Colon (tissue), 2 donors: ENCODE results near the gene ACTN4.

ENCODE experiments used
- FAIRE-seq: peaks from 2 replicates; lab custom pipeline; 2012; peaks lifted over from hg19 to GRCh38; lab: Jason Lieb, UNC
- donor health status: control.
- donor health status: control.

The ACTN4 gene

GRCh38 chr19:38678217-38678890 lies 30.9 kb downstream of the ACTN4 start:
- FAIRE-seq, result no peak

- no peak for FAIRE-seq
Observed at GRCh38 chr19:38678891-38679494, 31.5 kb downstream of the ACTN4 start.

DNA sequence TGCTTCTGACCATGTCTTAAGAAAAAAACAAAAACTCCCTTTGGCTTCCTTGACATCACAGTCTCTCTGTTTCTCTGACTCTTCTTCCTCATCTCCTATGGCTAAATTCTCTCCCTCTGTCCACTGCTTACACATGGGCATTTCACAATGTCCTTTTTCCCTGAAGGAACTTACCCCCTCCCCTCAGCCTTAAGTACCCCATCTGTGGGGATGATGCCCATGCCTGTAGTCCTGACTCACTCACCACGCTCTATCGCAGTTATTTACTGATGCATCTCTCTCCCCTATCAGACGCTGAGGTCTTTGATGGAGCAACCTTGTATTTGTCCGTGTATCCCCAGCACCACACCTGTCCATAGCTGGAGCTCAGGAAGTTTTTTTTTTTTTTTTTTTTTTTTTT lies 32.4 kb downstream of the ACTN4 start:
- no peak for FAIRE-seq

GRCh38 chr19:38682195-38682867 lies 34.9 kb downstream of the ACTN4 start:
- no peak for FAIRE-seq

GRCh38 chr19:38682872-38683392 lies 35.5 kb downstream of the ACTN4 start:
- FAIRE-seq, result no peak

DNA sequence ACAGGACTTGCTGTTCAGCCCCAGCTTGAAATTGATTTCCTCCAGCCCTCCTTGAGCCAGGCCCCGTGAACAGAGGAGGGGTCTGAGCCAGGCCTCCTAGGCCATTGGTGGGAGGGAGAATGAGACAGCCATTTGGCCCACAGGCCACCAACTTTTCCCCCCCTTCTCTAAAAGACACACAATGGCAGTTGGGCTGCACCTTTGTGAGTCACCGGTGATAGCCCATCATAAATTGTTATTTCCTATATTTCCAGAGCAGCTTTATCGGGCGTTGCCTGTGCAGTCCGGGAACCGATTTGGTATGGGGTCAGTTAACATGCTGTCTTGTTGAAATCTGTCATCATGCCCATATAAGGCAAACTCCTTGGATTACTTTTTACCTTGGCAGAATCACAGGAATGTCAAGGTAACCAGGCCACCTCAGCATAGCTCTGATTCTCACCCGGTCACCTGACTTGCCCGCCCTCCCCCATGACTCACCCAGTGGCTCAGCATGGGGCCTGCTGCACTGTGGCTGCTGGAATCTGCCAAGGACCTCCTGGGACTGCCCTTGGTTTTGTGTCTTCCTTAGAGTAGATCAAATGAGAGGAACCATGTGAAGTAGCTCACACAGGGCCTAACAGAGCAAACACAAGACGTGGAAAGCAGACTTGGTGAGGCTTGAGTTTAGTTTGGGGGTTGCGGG lies 36.1 kb downstream of the ACTN4 start:
- FAIRE-seq, result no peak

DNA sequence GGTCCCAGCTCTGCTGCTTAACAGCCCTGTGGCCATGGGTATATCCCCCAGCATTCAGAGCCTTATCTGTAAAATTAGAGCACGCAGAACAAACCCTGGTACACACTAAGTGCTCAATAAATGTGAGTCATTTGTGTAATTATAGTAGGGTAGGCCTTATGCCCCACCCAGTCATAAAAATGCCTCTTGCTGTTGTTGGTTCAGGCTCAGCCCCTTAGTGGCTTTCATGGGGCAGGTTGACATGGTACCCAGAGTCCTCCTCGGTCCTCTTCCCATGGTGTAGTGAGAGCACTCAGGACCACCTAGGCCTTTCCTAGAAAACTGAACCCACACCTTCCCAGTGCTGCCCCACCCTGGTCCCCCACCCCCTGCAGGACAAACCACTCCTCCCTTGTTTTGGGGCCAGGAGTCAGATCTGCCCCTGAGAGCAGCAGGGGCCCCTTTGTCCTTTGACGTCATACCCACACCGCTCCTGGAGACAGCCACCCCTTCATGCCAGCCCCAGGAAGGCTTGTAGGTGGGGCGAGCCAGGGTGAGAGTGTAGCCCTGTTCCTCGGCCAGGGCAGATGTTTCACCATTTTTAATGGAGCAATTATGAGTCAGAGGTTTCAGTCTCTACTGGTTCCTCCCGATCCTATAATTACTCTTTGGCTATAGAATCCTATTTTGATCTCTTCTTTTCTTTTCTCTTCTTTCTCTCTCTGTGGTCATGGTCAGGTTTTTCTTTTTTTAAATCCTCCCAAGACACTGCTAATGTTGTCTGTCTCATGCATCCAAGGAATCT lies 36.8 kb downstream of the ACTN4 start:
- no peak for FAIRE-seq

DNA sequence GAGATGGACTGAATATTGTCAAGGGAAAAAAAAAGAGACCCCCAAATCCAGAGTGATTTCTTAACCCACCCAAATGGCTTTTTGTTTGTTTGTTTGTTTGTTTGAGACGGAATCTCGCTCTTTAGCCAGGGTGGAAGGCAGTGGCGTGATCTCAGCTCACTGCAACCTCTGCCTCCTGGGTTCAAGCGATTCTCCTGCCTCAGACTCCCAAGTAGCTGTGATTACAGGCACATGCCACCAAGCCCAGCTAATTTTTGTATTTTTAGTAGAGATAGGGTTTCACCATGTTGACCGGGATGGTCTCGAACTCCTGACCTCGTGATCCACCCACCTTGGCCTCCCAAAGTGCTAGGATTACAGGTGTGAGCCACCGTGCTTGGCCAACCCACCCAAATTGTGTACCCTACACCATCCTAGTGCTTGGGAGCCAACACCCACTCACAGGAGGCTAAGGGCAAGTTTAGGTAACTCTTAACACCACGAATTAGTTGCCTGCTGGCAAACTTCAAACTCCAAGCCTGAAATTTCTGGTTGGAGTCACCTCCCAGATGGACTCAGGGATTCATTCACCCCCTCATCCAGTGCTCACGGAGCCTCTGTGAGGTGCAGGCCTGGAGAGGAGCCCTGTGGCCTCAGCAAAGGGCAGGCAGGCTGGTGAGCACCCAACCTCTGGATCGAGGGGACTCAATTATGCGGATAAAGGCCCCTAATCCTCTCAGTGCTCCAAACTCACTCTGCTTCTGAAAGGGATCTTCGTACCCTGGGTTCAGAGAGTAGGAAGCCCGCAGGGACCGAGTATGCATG lies 37.6 kb downstream of the ACTN4 start:
- FAIRE-seq, result no peak

- no peak for FAIRE-seq
Observed at GRCh38 chr19:38685666-38686529, 38.4 kb downstream of the ACTN4 start.

- FAIRE-seq, result no peak
Observed at GRCh38 chr19:38686530-38686888, 39.1 kb downstream of the ACTN4 start.

DNA sequence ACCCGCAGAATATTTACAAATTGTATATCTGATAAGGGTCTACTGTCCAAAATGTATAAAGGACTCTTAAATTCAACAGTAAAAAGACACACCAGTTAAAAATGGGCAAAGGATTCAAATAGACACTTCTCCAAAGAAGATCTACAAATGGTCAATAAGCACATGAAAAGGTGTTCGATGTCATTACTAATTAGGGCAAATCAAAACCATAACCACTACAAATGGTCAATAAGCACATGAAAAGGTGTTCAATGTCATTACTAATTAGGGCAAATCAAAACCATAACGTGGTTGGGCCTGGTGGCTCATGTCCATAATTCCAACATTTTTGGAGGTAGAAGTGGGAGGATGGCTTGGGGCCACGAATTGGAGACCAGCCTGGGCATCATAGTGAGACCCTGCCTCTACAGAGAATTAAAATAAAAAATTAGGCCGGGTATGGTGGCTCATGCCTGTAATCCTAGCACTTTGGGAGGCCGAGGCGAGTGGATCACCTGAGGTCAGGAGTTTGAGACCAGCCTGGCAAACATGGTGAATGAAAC lies 40.5 kb downstream of the ACTN4 start:
- no peak for FAIRE-seq

GRCh38 chr19:38690146-38690545 lies 42.7 kb downstream of the ACTN4 start:
- no peak for FAIRE-seq

DNA sequence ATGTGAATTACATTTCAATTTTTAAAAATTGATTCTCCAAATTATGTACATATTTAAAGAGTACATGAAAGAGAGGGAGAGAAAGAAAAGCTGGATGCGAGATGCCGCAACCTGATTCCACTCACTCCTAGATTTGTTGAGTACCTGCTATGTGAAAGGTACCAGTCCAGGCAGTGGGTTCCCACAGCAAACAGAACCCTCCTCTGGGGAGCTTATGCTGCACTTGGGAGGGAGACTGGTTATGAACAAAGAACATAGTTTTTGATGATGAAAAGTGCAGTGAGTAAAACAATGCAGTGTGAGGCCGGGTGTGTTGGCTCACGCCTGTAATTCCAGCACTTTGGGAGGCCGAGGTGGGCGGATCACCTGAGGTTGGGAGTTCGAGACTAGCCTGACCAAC lies 43.4 kb downstream of the ACTN4 start:
- no peak for FAIRE-seq

DNA sequence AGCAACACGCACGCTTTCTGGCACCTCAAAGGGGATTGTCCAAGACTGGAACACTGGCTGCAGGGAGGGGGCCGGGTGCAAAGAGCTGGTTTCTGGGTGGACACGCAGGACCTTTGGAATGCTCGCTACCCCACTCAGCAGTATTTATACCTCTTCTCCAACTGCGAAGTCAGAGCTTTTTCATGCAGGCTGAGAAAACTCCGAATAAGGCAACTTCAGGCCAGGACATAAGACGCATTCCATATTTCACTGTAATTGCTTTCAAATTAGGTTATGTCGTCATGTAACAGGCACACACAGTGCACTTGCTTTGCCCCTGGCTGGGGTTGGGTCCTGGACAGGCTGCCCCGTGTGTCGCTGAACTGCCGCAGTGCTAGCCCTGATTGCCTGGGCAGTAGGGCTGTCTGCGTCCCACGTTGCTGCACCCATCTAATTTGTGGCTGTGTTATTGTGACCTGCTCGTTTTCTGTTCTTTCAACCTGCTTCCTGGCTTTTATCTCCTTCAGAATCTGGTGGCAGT lies 44.5 kb downstream of the ACTN4 start:
- no peak for FAIRE-seq

GRCh38 chr19:38692458-38693379 lies 45.3 kb downstream of the ACTN4 start:
- no peak for FAIRE-seq

DNA sequence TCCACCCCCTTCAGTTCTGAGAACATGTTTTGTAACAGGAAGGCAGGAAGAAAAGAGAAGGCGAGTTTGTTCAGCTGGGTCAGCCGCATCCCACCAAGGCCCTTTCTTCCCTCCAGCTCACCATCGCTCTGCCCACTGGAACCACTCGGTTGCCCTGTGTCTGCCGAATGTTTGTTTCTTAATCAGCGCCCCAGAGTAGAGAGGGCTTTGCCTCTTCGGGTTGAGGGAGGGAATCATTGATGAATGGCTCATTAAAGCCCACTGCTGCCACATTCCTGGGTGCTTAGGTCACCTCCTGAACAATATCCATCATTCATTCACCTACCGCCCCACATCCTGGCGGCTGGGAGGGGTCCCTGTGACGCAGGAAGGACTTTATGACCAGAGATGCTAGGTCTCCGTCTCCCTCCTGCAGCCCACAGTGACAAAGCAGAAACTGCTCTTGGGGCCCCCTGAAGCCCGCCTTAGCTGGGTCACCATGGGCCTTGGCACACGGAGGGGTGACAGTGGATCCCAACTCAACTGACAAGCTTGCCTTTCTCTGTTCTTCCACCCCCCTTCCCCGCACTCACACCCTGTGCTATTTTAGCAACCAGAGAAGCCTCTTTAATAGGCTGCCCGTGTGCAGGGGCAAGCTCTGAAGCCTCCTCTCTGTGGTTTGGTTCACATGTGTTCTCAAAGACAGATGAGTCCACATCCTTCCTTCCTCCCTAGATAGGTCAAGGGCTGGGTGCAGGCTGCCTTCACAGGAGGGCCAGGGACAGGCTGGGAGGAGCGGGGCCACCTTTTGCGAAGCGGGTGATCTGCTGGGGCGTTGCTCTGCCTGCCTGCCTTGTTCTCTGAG lies 46.2 kb downstream of the ACTN4 start:
- no peak for FAIRE-seq

DNA sequence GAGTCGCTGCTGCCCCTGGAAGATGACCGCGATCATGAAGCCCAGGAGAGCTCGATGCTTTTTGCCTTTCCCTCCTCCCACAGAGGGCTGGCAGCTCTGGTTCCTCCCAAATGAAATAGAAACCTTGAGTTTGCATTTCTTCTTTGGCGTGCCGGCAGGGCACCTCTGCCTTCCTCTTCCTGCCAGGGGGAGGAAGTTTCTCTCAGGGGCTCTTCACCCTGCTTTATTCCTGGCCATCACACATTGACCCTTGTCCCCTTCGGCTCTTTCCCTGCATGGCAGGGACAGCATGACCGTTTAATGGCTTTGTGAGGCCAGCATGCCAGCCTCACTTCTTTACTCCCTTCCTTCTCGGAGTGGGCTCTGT lies 47.9 kb downstream of the ACTN4 start:
- FAIRE-seq, result no peak
